GM13977 (cell line): ENCODE results near the gene MANSC1.
"Not testable (repeated sequence)": the region's sequence is repeated elsewhere in the genome, so short reads cannot be mapped to it uniquely, and the experiment has no call there.

Experiments used
- DNase-seq: peaks from one replicate; pipeline ENCODE4 v3.0.0; 2012; ENCODE audit warnings: low spot score
- CTCF ChIP-seq: IDR thresholded peaks from 2 replicates; pipeline ENCODE4 v1.5.1; 2012; ENCODE audit warnings: mild to moderate bottlenecking, control low read depth; ENCODE audit not compliant: insufficient read depth; ENCODE audit errors: extremely low read depth, missing control alignments
- in situ Hi-C: fragments of 300-500 bp; cut with MboI; formaldehyde crosslinking; loops from one replicate; pipeline ENCODE4 v1.12.0; 2022; ENCODE audit warnings: low sequenced_read_pairs, low pct_unique_long_range_greater_than_20kb, mixed read lengths, inconsistent platforms; ENCODE audit not compliant: unreplicated experiment

The MANSC1 gene

GRCh38 chr12:12326262-12326661 lies 23.8 kb downstream of the MANSC1 start:
- no peak for TF ChIP-seq CTCF
- DNase-seq, result no peak
- in situ Hi-C loops, result loop anchor here (25.0 kb wide), 2 partner anchors 264 to 764 kb away; partner anchors contain the start of gene BCL2L14

- in situ Hi-C loops, result no loop called here
- no peak for DNase-seq
- TF ChIP-seq CTCF, result no peak
Measured at GRCh38 chr12:12323591-12323990, 26.5 kb downstream of the MANSC1 start.

- no peak for DNase-seq
- no peak for TF ChIP-seq CTCF
- in situ Hi-C loops, result no loop called here
Measured at GRCh38 chr12:12323118-12323517, 26.9 kb downstream of the MANSC1 start.

- no peak for DNase-seq
- in situ Hi-C loops, result no loop called here
- no peak for TF ChIP-seq CTCF
Measured at GRCh38 chr12:12319451-12320183, 30.4 kb downstream of the MANSC1 start.

- no peak for DNase-seq
- no peak for TF ChIP-seq CTCF
- in situ Hi-C loops, result no loop called here
Measured at GRCh38 chr12:12315838-12316237, 34.2 kb downstream of the MANSC1 start.

GRCh38 chr12:12310695-12311094 lies 39.3 kb downstream of the MANSC1 start:
- in situ Hi-C loops, DNase-seq: not testable (repeated sequence)

GRCh38 chr12:12305568-12306300 lies 44.3 kb downstream of the MANSC1 start:
- no peak for DNase-seq
- no peak for TF ChIP-seq CTCF
- in situ Hi-C loops, result no loop called here
